Peyer's patch (tissue), 4 donors: ENCODE results near the gene SNRPD3.

Experiments
- CTCF ChIP-seq, 6 experiments: fragments of 450-650 bp in 4 of 6; fragments of 200-600 bp in 2 of 6; sonication (generic) in 1 of 6; IDR thresholded peaks; one replicate each; pipeline ENCODE4 v1.5.1; 2017 to 2019; ENCODE audit warnings: antibody characterized with exemption in 6 of 6, mild to moderate bottlenecking in 3 of 6, moderate library complexity in 1 of 6
- POLR2A ChIP-seq, 2 donors: fragments of 450-650 bp; IDR thresholded peaks; one replicate each; pipeline ENCODE4 v1.5.1; 2017; ENCODE audit warnings: antibody characterized with exemption in 2 of 2, mild to moderate bottlenecking in 2 of 2, moderate library complexity in 2 of 2

- TF ChIP-seq POLR2A (IDR thresholded peaks at IDR 0.05) = no peak
- TF ChIP-seq CTCF (IDR thresholded peaks at IDR 0.05) = no peak
Observed at GRCh38 chr22:24580276-24580675, 24.5 kb downstream of the SNRPD3 start.
